Liver (tissue), 9 donors: ENCODE measurements around the gene CSNK2A2. TPM values are rescaled to one million over a fixed set of nuclear protein-coding genes. Genes with fewer than 3 reads are reported as not detected.

ENCODE experiments used
- DNase-seq: peaks from one replicate; pipeline ENCODE4 v3.0.0-alpha.2; 2017; ENCODE audit warnings: low spot score
- H3K27ac ChIP-seq, 2 donors: one replicate each; pipeline ENCODE4 v1.7.0; 2013; ENCODE audit warnings: inconsistent platforms in 2 of 2, low read length in 2 of 2, control low read depth in 1 of 2, low read depth in 1 of 2, mild to moderate bottlenecking in 1 of 2
- H3K27me3 ChIP-seq, 4 donors: one replicate each; pipeline versions ENCODE4 v1.6.1 to v1.7.0; 2013; ENCODE audit warnings: low read length in 3 of 4, inconsistent platforms in 1 of 4, mild to moderate bottlenecking in 1 of 4, moderate library complexity in 1 of 4; ENCODE audit not compliant: control insufficient read depth in 4 of 4, insufficient read depth in 4 of 4
- H3K36me3 ChIP-seq, 4 donors: one replicate each; pipeline versions ENCODE4 v1.6.1 to v1.7.0; 2013; ENCODE audit warnings: low read length in 3 of 4, mild to moderate bottlenecking in 3 of 4, low read depth in 1 of 4, moderate library complexity in 1 of 4; ENCODE audit not compliant: control insufficient read depth in 4 of 4, insufficient read depth in 3 of 4
- H3K4me1 ChIP-seq, 4 donors: one replicate each; pipeline versions ENCODE4 v1.6.1 to v1.7.0; 2013; ENCODE audit warnings: low read length in 3 of 4, mild to moderate bottlenecking in 3 of 4, moderate library complexity in 1 of 4; ENCODE audit not compliant: control insufficient read depth in 4 of 4, insufficient read depth in 4 of 4
- H3K4me3 ChIP-seq, 3 donors: one replicate each; pipeline versions ENCODE4 v1.6.1 to v1.7.0; 2013; ENCODE audit warnings: low read length in 3 of 3, control low read depth in 1 of 3, low read depth in 1 of 3, mild to moderate bottlenecking in 1 of 3
- H3K9ac ChIP-seq, 2 donors: one replicate each; pipeline ENCODE4 v1.7.0; 2013; ENCODE audit warnings: low read length in 2 of 2, mild to moderate bottlenecking in 2 of 2, moderate library complexity in 2 of 2, control low read depth in 1 of 2, low read depth in 1 of 2
- H3K9me3 ChIP-seq, 4 donors: one replicate each; pipeline versions ENCODE4 v1.6.1 to v1.7.0; 2013; ENCODE audit warnings: low read length in 3 of 4; ENCODE audit not compliant: control insufficient read depth in 4 of 4
- ATF3 ChIP-seq: IDR thresholded peaks from 2 replicates; pipeline ENCODE4 v1.6.1; 2016; ENCODE audit warnings: antibody characterized with exemption
- CTCF ChIP-seq: fragments of 150-350 bp; IDR thresholded peaks from 2 replicates; pipeline ENCODE4 v1.5.1; 2017; ENCODE audit warnings: improper control_type of control experiment, low read depth, low read length; ENCODE audit not compliant: missing input control
- EGR1 ChIP-seq, 2 donors: IDR thresholded peaks; 2 replicates each; pipeline ENCODE4 v1.6.1; 2016 to 2018; ENCODE audit warnings: antibody characterized with exemption in 2 of 2, low read depth in 2 of 2
- FOXA1 ChIP-seq: IDR thresholded peaks from 2 replicates; pipeline ENCODE4 v1.6.1; 2016; ENCODE audit warnings: antibody characterized with exemption
- FOXA2 ChIP-seq: IDR thresholded peaks from 2 replicates; pipeline ENCODE4 v1.6.1; 2016; ENCODE audit warnings: antibody characterized with exemption
- GABPA ChIP-seq, 2 donors: IDR thresholded peaks in 1 of 2; conservative IDR thresholded peaks in 1 of 2; 2 replicates each; pipeline ENCODE4 v1.6.1; 2016; ENCODE audit warnings: antibody characterized with exemption in 2 of 2, mild to moderate bottlenecking in 1 of 2, moderate library complexity in 1 of 2
- HNF4G ChIP-seq: IDR thresholded peaks from 2 replicates; pipeline ENCODE4 v1.6.1; 2016; ENCODE audit warnings: antibody characterized with exemption
- JUND ChIP-seq, 2 donors: IDR thresholded peaks; 2 replicates each; pipeline ENCODE4 v1.6.1; 2016; ENCODE audit warnings: antibody characterized with exemption in 2 of 2
- MAX ChIP-seq: IDR thresholded peaks from 2 replicates; pipeline ENCODE4 v1.6.1; 2016; ENCODE audit warnings: antibody characterized with exemption
- NR2F2 ChIP-seq: IDR thresholded peaks from 2 replicates; pipeline ENCODE4 v1.6.1; 2016; ENCODE audit warnings: antibody characterized with exemption
- RAD21 ChIP-seq, 2 donors: IDR thresholded peaks; 2 replicates each; pipeline ENCODE4 v1.6.1; 2016; ENCODE audit warnings: antibody characterized with exemption in 2 of 2, mild to moderate bottlenecking in 2 of 2
- REST ChIP-seq: IDR thresholded peaks from 2 replicates; pipeline ENCODE4 v1.6.1; 2016; ENCODE audit warnings: antibody characterized with exemption, mild to moderate bottlenecking
- RXRA ChIP-seq, 2 donors: IDR thresholded peaks; 2 replicates each; pipeline ENCODE4 v1.6.1; 2017 to 2018; ENCODE audit warnings: antibody characterized with exemption in 2 of 2, mild to moderate bottlenecking in 1 of 2
- TAF1 ChIP-seq: conservative IDR thresholded peaks from 2 replicates; pipeline ENCODE4 v1.6.1; 2016; ENCODE audit warnings: antibody characterized with exemption, mild to moderate bottlenecking
- YY1 ChIP-seq: IDR thresholded peaks from 2 replicates; pipeline ENCODE4 v1.6.1; 2016; ENCODE audit warnings: antibody characterized with exemption, mild to moderate bottlenecking
- WGBS: extraction: QIAGEN DNeasy Blood & Tissue Kit; methylation state at CpG from one replicate; pipeline ENCODE4 v1.1.7; 2013; 5-methylcytosine and 5-hydroxymethylcytosine counted together
- polyA plus RNA-seq, 2 donors: library from polyadenylated mRNA; stranded (reverse) in 1 of 2; unstranded in 1 of 2; fragments of 200-250 nt in 1 of 2; fragments of >200 nt in 1 of 2; fragmentation: Nextera tagmentation in 1 of 2; extraction: Ambion mirVana in 1 of 2; gene quantifications; one replicate each; pipeline versions ENCODE4 v1.2.1 to v1.2.3, GENCODE V29; 2013 to 2015
- total RNA-seq, 2 donors: library from RNA; depleted of rRNA; stranded (reverse); fragments of >200 nt; gene quantifications; one replicate each; pipeline ENCODE4 v1.2.3, GENCODE V29; 2014
- donor health status: healthy.
- donor health status: healthy.
- donor health status: healthy.
- donor health status: healthy.
- donor health status: healthy.

Gene CSNK2A2
- 10 to 100 TPM; 17.4 to 21.0 TPM for total RNA-seq
- polyA plus RNA-seq = 10 to 100 TPM in 1 of 2 donors, 1 to 10 TPM in 1; 9.4 to 12.0 TPM

GRCh38 chr16:58198022-58198683, at the start of gene CSNK2A2:
Gene CSNK2A2, minus strand, starts transcription at chr16:58198106. Its CDS starts 370 bp downstream, at chr16:58197736.
- TF ChIP-seq HNF4G (no peak), CTCF (peak; percentile 55), YY1 (no peak), ATF3 (no peak), RXRA (IDR thresholded peaks at IDR 0.05) (no peak)
- peak within 1 kb of the TSS; percentile 33 to 75 for H3K9ac ChIP-seq
- H3K9me3 ChIP-seq = no peaks in the 10 kb centered on the region
- peaks cover 1 to 14% (median 7%) of the 10 kb centered on the region in 4 donors for H3K36me3 ChIP-seq
- H3K4me3 ChIP-seq = peak within 1 kb of the TSS; percentile 46 to 99 (median 91)
- no peak within 1 kb of the TSS for H3K27ac ChIP-seq
- no peaks in the 10 kb centered on the region for H3K27me3 ChIP-seq
- H3K4me1 ChIP-seq = peaks cover 3 to 13% (median 8%) of the 10 kb centered on the region in 4 donors
- DNase-seq = peak; percentile 74
- 5% methylated on average over 52 of the region's 52 CpGs for WGBS

GRCh38 chr16:58243528-58244004, 45.7 kb upstream of the CSNK2A2 start:
- Histone ChIP-seq H3K27ac (no peak overlapping the region), H3K27me3 (no peaks in the 10 kb centered on the region), H3K9me3 (no peaks in the 10 kb centered on the region), H3K9ac (no peak overlapping the region), H3K36me3 (no peaks in the 10 kb centered on the region), H3K4me3 (no peak overlapping the region), H3K4me1 (no peaks in the 10 kb centered on the region)
- 67% methylated on average over 8 of the region's 8 CpGs for WGBS
- TF ChIP-seq REST (no peak), HNF4G (no peak), RAD21 (IDR thresholded peaks at IDR 0.05) (no peak), MAX (no peak), GABPA (IDR thresholded peaks at IDR 0.05 in 1 of 2, conservative IDR thresholded peaks at IDR 0.05 in 1 of 2) (no peak), EGR1 (IDR thresholded peaks at IDR 0.05; ENCODE audit: low read depth in 2 of 2) (no peak), ATF3 (no peak), FOXA2 (no peak), CTCF (no peak), TAF1 (no peak), JUND (IDR thresholded peaks at IDR 0.05) (no peak), NR2F2 (no peak), FOXA1 (no peak)
- DNase-seq = no peak
